Measurements from ENCODE around the gene FASN. TPM values are rescaled to one million over a fixed set of nuclear protein-coding genes. Genes with fewer than 3 reads are reported as not detected.

Gene FASN
- total RNA-seq, 1 donor = 21.8 TPM

GRCh38 chr17:82088838-82089722 is 9.0 kb downstream of the FASN start:
- no peak overlapping the region for H3K4me3 ChIP-seq (ENCODE audit: low read length)
- no peaks in the 10 kb centered on the region for H3K27me3 ChIP-seq (ENCODE audit: insufficient read depth, low read length)
- H3K9me3 ChIP-seq (ENCODE audit: low read depth, low read length) = no peaks in the 10 kb centered on the region
- no peaks in the 10 kb centered on the region for H3K4me1 ChIP-seq (ENCODE audit: insufficient read depth, low read length)

DNA sequence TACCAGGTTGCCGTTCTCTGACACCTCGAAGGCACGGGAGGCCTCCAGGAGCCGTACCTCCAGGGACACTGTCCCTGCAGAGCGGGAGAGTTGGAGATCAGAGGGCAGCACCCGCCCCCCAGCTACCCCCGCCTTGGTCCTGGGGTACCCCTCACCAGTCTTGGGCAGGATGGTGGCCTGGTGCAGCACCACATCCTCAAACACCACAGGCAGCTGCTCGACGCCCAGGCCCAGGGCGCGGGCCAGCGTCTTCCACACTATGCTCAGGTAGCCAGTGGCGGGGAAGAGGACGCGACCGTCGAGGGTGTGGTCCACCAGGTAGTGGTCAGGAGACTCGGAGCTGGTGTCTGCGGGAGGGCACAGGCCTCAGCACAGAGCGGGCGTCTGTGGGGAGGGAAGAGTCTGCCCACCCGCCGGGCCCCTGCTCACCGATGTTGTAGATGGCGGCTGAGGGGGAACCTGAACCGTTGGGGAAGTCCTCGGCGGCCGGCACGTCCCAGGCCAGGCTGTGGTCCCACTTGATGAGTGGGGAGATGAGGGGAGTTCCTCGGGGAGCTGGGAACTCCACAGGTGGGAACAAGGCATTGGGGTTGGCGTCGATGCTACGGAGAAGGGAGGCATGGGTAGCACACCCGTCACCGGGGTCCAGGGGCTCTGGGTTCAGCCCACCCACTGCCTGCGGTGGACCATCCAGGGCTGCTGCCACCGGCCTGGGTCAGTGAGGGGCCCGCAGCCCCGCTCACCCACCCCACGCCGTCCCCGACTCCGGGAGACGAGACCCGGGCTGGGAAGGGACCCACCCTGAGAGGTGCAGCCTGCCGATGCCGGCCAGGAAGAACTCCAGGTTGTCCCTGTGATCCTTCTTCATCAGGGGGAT is 9.8 kb downstream of the FASN start:
- no peaks in the 10 kb centered on the region for H3K4me1 ChIP-seq (ENCODE audit: insufficient read depth, low read length)
- H3K9me3 ChIP-seq (ENCODE audit: low read depth, low read length) = no peaks in the 10 kb centered on the region
- H3K27me3 ChIP-seq (ENCODE audit: insufficient read depth, low read length) = no peaks in the 10 kb centered on the region
- no peak overlapping the region for H3K4me3 ChIP-seq (ENCODE audit: low read length)

- no peak overlapping the region for H3K4me3 ChIP-seq (ENCODE audit: low read length)
Measured at GRCh38 chr17:82086941-82087906, 10.8 kb downstream of the FASN start.

GRCh38 chr17:82085931-82086764 is 11.9 kb downstream of the FASN start:
- H3K4me1 ChIP-seq (ENCODE audit: insufficient read depth, low read length) = no peaks in the 10 kb centered on the region
- no peak overlapping the region for H3K4me3 ChIP-seq (ENCODE audit: low read length)
- H3K9me3 ChIP-seq (ENCODE audit: low read depth, low read length) = no peaks in the 10 kb centered on the region
- H3K27me3 ChIP-seq (ENCODE audit: insufficient read depth, low read length) = no peaks in the 10 kb centered on the region

More at GRCh38 chr17:82086941-82087906, 10.8 kb downstream of the FASN start:
- Histone ChIP-seq H3K4me1 (ENCODE audit: insufficient read depth, low read length) (no peaks in the 10 kb centered on the region), H3K9me3 (ENCODE audit: low read depth, low read length) (no peaks in the 10 kb centered on the region), H3K27me3 (ENCODE audit: insufficient read depth, low read length) (no peaks in the 10 kb centered on the region)

- H3K4me3 ChIP-seq (ENCODE audit: low read length) = no peak overlapping the region
- H3K4me1 ChIP-seq (ENCODE audit: insufficient read depth, low read length) = no peaks in the 10 kb centered on the region
- H3K27me3 ChIP-seq (ENCODE audit: insufficient read depth, low read length) = no peaks in the 10 kb centered on the region
- no peaks in the 10 kb centered on the region for H3K9me3 ChIP-seq (ENCODE audit: low read depth, low read length)
Measured at GRCh38 chr17:82085031-82085861, 12.8 kb downstream of the FASN start.

DNA sequence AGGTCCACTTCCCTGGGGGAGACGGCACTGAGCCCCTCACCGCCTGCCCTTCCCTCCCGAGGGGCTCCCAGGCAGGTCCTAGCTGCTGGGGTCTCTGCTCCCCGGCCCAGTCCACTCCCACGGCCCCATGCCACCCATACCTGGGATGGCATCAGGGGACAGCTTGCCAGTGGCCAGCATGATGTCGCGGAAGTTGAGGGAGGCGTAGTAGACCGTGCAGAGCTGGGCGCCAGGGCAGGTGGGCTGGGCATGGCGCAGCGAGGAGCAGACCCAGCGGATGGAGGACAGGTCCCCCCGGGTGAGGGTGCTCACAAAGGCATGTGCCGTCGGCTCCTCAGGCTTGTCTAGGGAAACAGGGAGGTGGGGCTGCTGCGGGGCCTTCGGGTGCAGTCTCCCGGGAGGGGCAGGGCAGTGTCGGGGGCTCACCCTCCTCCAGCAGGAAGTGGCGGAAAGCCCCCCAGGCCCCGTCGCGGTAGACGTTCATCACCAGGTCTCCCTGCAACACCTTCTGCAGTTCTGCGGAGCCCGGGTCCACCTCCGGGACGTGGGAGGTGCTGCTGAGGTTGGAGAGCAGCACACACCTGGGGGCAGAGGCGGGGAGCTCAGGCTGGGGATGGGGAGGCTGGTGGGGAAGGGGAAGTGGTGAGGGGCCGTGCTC is 13.5 kb downstream of the FASN start:
- H3K4me1 ChIP-seq (ENCODE audit: insufficient read depth, low read length) = no peaks in the 10 kb centered on the region
- no peak overlapping the region for H3K4me3 ChIP-seq (ENCODE audit: low read length)
- no peaks in the 10 kb centered on the region for H3K9me3 ChIP-seq (ENCODE audit: low read depth, low read length)
- no peaks in the 10 kb centered on the region for H3K27me3 ChIP-seq (ENCODE audit: insufficient read depth, low read length)

- Histone ChIP-seq H3K4me1 (ENCODE audit: insufficient read depth, low read length) (no peaks in the 10 kb centered on the region), H3K9me3 (ENCODE audit: low read depth, low read length) (no peaks in the 10 kb centered on the region), H3K4me3 (ENCODE audit: low read length) (no peak overlapping the region), H3K27me3 (ENCODE audit: insufficient read depth, low read length) (no peaks in the 10 kb centered on the region)
Measured at GRCh38 chr17:82083533-82084359, 14.3 kb downstream of the FASN start.

- Histone ChIP-seq H3K9me3 (ENCODE audit: low read depth, low read length) (no peaks in the 10 kb centered on the region), H3K4me3 (ENCODE audit: low read length) (no peak overlapping the region), H3K4me1 (ENCODE audit: insufficient read depth, low read length) (no peaks in the 10 kb centered on the region), H3K27me3 (ENCODE audit: insufficient read depth, low read length) (no peaks in the 10 kb centered on the region)
Measured at GRCh38 chr17:82083009-82083408, 15.0 kb downstream of the FASN start.

DNA sequence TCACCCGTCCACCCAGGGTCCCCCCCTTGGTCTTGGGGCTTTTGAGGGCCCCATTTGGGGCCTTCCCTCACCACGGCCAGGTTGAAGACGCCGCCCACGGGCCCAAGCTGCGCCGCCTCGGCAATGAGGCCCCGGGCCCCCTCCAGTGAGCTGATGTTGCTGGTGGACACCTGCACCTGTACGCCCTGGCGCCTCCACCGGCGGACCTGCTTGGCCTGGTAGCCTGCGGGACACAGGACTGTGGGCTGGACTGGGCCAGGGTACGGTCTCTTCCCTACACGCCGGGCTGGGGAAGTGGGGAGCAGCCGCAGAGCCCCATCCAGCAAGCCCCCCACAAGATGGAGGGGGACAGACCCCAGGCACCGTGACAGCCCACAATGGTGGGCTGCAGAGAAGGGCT is 15.6 kb downstream of the FASN start:
- H3K9me3 ChIP-seq (ENCODE audit: low read depth, low read length) = no peaks in the 10 kb centered on the region
- H3K4me3 ChIP-seq (ENCODE audit: low read length) = no peak overlapping the region
- H3K27me3 ChIP-seq (ENCODE audit: insufficient read depth, low read length) = no peaks in the 10 kb centered on the region
- no peaks in the 10 kb centered on the region for H3K4me1 ChIP-seq (ENCODE audit: insufficient read depth, low read length)

DNA sequence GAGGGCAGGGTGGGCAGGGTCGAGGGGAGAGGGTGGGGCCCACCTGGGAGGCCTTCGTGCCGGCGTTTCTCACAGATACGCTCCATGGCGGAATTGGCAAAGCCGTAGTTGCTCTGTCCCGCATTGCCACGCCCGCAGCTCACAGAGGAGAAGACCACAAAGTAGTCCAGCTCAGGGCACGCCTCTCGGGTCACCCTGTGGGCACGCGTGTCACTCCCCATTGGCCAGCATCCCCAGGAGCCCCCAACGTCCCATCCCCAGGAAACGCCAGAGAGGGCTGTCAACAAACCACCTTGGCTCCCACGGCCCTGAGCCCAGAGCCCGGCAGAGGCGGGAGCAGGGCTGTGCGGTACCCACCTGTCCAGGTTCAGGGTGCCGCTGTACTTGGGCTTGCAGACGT is 16.1 kb downstream of the FASN start:
- Histone ChIP-seq H3K4me3 (ENCODE audit: low read length) (no peak overlapping the region), H3K4me1 (ENCODE audit: insufficient read depth, low read length) (no peaks in the 10 kb centered on the region), H3K27me3 (ENCODE audit: insufficient read depth, low read length) (no peaks in the 10 kb centered on the region), H3K9me3 (ENCODE audit: low read depth, low read length) (no peaks in the 10 kb centered on the region)

DNA sequence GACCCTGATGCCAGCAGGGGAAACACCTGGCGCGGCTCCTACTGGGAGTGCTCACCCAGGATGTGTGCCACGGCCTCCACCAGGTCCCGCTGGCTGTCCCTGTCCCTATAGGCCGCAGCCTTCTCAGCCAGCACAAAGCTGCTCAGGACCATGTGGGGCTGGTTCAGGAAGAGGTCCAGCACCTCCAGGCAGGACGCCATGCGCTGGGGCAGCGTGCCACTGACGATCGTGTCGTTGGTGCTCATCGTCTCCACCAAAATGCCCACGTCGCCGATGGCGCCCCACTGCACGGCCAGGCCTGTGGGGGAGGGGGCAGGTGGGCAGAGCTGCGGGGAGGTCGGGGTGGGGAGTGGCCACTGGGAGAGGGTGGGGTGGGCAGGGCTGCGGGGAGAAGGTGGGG is 16.5 kb downstream of the FASN start:
- Histone ChIP-seq H3K4me1 (ENCODE audit: insufficient read depth, low read length) (no peaks in the 10 kb centered on the region), H3K27me3 (ENCODE audit: insufficient read depth, low read length) (no peaks in the 10 kb centered on the region), H3K9me3 (ENCODE audit: low read depth, low read length) (no peaks in the 10 kb centered on the region), H3K4me3 (ENCODE audit: low read length) (no peak overlapping the region)

DNA sequence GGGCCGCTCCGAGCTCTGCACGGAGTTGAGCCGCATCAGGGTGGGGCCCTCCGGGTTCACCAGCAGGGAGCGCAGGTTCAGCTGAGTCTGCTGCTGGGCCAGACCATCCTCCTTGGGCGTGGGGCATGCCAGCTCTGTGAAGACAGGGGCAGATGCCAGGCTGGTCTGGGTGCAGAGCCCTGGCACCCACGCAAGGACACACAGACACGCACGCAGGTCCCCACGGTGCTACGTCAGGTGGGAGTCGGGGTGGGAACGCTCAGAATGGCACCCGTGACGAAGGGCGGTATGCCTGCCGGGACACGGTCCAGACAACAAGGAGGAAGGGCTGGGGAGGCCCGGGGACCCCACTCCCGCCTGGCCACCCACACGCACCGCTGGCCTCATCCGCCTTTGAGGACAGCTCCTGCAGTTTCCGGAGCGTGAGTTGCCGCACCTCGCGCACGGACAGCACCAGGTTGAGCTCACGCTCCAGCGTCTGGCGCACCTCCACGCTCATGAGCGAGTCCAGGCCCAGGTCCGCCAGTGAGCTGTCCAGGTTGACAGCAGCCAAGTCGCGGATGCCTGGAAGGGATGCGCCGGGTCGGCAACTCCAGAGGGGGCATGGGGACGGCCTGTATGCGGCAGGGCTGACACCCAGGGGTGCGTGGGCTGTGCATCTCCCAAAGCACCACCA is 17.1 kb downstream of the FASN start:
- Histone ChIP-seq H3K9me3 (ENCODE audit: low read depth, low read length) (no peaks in the 10 kb centered on the region), H3K4me1 (ENCODE audit: insufficient read depth, low read length) (no peaks in the 10 kb centered on the region), H3K27me3 (ENCODE audit: insufficient read depth, low read length) (no peaks in the 10 kb centered on the region), H3K4me3 (ENCODE audit: low read length) (no peak overlapping the region)

All from mononuclear cell (primary cell).